Psoas muscle (tissue), 8 donors: ENCODE data around the gene LACC1. TPM values are rescaled to one million over a fixed set of nuclear protein-coding genes. Genes with fewer than 3 reads are reported as not detected.

Experiments
- ATAC-seq, 4 donors: fragments of 200-7000 bp; cut with Tn5 transposase; one replicate each; pipeline ENCODE4 v1.9.1; 2020; ENCODE audit warnings: moderate library complexity in 3 of 4, mild to moderate bottlenecking in 2 of 4
- DNase-seq, 2 donors: peaks; one replicate each; pipeline ENCODE4 v3.0.0-alpha.2; 2020
- H3K27ac ChIP-seq: fragments of 200-600 bp; one replicate; pipeline ENCODE4 v1.8.0; 2022
- H3K27me3 ChIP-seq, 3 donors: fragments of 200-600 bp in 1 of 3; one replicate each; pipeline versions ENCODE4 v1.6.1 to v1.8.0; 2013 to 2022; ENCODE audit warnings: low read length in 2 of 3, mild to moderate bottlenecking in 2 of 3, moderate library complexity in 1 of 3; ENCODE audit not compliant: insufficient read depth in 3 of 3
- H3K36me3 ChIP-seq, 2 donors: fragments of 200-600 bp in 1 of 2; one replicate each; pipeline versions ENCODE4 v1.6.1 to v1.8.0; 2013 to 2022; ENCODE audit warnings: low read depth in 1 of 2, mild to moderate bottlenecking in 1 of 2, moderate library complexity in 1 of 2; ENCODE audit not compliant: insufficient read depth in 1 of 2
- H3K4me1 ChIP-seq: fragments of 200-600 bp; one replicate; pipeline ENCODE4 v1.8.0; 2022
- H3K4me3 ChIP-seq: fragments of 200-600 bp; one replicate; pipeline ENCODE4 v1.8.0; 2022; ENCODE audit warnings: mild to moderate bottlenecking
- H3K9me3 ChIP-seq: fragments of 200-600 bp; one replicate; pipeline ENCODE4 v1.8.0; 2022
- WGBS, 3 donors: extraction: QIAGEN DNeasy Blood & Tissue Kit; methylation state at CpG; one replicate each; pipeline versions ENCODE4 v1.1.6 to v1.1.7; 2013; 5-methylcytosine and 5-hydroxymethylcytosine counted together
- intact Hi-C, 2 donors: fragments of 100-400 bp; cut with DNase I; formaldehyde crosslinking; loops; one replicate each; pipeline versions ENCODE4 v1.11.0 to v1.14.2; 2022
- polyA plus RNA-seq, 3 donors: library from polyadenylated mRNA; stranded (reverse); fragments of 200-250 nt; gene quantifications; one replicate each; pipeline ENCODE4 v1.2.3, GENCODE V29; 2013
- total RNA-seq, 4 donors: library from RNA; stranded (reverse); fragmentation: NEBNext Ultra II Directional in 2 of 4; extraction: Animal tissue kit (Norgen Biotek cat#: 25700) in 2 of 4; gene quantifications; one replicate each; pipeline versions ENCODE4 v1.2.1 to v1.2.4, GENCODE V29; 2021 to 2023
- TF ChIP-seq, protein P1 (sequence below): fragments of 200-600 bp; IDR thresholded peaks from one replicate; pipeline ENCODE4 v1.8.0; 2022; ENCODE audit warnings: antibody characterized with exemption
- donor health status: healthy with polysubstance abuse.
- donor health status: DM: no; HTN: no; CAD: no; lungs with moderate emphysema.
- donor health status: Bipolar disorder and iron deficiency.
- donor health status: healthy.
- donor health status: DM: yes; HTN: yes; CAD: no.
- donor health status: DM: no; HTN: no; CAD: no.
- donor health status: DM: no; HTN: no; CAD: no.
- donor health status: DM: yes; HTN: yes; CAD: no.

Gene LACC1
- total and polyA plus RNA-seq, 7 donors: 0.35 to 3.2 (median 1.9) TPM

DNA sequence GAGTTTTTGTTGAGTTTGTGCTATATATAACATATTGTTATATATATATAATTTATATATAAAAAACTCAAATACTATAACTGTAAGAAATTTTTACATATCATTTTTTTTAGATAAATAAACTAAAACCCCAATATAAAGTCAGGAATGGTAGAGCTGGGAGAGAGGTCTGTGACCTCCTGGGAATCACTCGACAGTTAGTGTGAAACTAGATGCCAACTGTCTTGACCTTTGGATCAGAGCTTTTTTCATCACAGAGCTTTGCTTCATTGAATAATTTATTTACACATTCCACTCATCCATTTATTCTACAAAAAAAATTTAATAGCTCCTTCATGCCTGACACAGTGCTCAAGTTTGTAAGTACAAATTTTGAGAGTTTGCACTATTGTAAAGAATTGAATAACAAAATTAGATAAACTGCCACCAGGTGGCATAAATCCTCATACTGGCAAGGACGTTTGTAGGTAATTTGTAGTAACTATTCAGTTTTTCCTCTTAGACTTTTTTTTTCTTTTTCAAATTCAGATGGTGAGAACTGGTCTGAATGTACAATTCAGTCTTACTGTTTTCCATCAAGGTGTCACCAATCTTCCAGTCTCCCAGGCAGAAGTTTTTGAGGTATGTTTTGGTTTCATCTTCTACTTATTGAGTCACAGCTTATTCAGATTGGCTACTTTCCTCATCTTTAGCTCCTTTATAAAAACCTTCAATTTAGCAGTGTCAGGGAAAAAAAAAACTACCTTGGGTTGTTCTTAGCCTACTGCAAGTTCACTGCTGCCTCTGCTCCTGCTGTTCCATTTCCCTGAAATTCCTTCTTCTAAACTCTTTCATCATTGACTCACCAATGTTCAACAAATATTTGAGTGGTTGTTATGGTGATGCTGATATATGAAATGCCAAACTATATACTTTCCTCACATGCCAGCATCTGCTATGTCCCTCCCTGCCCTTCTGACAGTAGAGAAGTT is 28.7 kb downstream of the LACC1 start:
- H3K9me3 ChIP-seq: no peaks in the 10 kb centered on the region
- intact Hi-C loops: loop anchor here (5.0 to 10.0 kb wide), 4 partner anchors 139 to 1066 kb away; no protein-coding TSS in a partner anchor
- H3K36me3 ChIP-seq: no peaks in the 10 kb centered on the region
- TF ChIP-seq, protein P1, sequence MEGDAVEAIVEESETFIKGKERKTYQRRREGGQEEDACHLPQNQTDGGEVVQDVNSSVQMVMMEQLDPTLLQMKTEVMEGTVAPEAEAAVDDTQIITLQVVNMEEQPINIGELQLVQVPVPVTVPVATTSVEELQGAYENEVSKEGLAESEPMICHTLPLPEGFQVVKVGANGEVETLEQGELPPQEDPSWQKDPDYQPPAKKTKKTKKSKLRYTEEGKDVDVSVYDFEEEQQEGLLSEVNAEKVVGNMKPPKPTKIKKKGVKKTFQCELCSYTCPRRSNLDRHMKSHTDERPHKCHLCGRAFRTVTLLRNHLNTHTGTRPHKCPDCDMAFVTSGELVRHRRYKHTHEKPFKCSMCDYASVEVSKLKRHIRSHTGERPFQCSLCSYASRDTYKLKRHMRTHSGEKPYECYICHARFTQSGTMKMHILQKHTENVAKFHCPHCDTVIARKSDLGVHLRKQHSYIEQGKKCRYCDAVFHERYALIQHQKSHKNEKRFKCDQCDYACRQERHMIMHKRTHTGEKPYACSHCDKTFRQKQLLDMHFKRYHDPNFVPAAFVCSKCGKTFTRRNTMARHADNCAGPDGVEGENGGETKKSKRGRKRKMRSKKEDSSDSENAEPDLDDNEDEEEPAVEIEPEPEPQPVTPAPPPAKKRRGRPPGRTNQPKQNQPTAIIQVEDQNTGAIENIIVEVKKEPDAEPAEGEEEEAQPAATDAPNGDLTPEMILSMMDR: peak; percentile 71
- no peak overlapping the region for H3K27ac ChIP-seq
- WGBS, 3 donors: 12 to 17% (median 13%) methylated on average over 2 of the region's 2 CpGs
- DNase-seq: no peak
- peaks cover 10% of the 10 kb centered on the region for H3K4me1 ChIP-seq
- peak in 2 of 4 donors; percentile 47 to 55 for ATAC-seq
- no peaks in the 10 kb centered on the region for H3K27me3 ChIP-seq
- no peak overlapping the region for H3K4me3 ChIP-seq

DNA sequence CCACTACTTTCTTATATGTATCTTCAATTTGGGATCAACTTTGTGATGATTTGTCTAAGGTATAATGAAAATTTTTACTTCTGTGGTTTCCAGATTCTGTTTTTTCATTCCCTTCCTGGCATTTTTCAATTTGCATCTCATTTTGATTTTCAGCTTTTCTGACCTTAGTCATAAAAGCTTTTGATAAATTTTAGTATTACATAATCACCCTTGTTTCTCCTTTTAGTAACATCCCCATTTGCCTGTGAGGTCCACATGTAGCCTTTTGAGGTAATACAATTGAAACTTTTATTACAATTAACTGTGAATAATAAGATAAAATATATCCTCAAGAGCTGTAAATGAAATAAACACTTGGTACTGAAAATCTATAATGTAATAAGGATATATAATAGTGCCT is 31.2 kb downstream of the LACC1 start:
- Histone ChIP-seq H3K4me3 (no peak overlapping the region), H3K27ac (no peak overlapping the region), H3K9me3 (no peaks in the 10 kb centered on the region), H3K36me3 (no peaks in the 10 kb centered on the region), H3K4me1 (peaks cover 10% of the 10 kb centered on the region), H3K27me3 (no peaks in the 10 kb centered on the region)
- intact Hi-C loops: no loop called here
- TF ChIP-seq, protein P1: no peak
- DNase-seq (no peak), ATAC-seq (no peak)

DNA sequence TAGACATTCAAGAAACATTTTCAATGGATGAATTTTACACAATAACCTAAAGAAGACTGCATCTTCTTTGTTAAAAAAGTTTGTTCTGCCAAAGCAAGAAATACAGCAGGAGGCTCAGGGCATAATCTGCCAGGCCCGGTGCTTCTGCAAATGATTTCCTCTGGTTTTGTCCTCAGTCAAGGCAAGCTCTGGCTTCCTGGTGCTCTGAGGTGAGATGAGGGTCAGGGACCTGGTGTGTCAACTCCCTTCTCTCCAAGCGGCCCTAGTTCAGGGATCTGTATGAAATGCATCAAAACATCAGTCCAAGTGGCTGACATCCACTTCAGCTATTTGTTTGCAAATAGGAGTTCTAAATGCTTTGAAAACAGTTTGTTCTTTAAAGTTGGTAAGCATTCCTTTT is 31.6 kb downstream of the LACC1 start:
- H3K4me3 ChIP-seq: no peak overlapping the region
- intact Hi-C loops: no loop called here
- no peaks in the 10 kb centered on the region for H3K9me3 ChIP-seq
- no peaks in the 10 kb centered on the region for H3K27me3 ChIP-seq
- peaks cover 10% of the 10 kb centered on the region for H3K4me1 ChIP-seq
- WGBS, 3 donors: 56 to 64% (median 58%) methylated on average over 2 of the region's 2 CpGs
- H3K36me3 ChIP-seq: no peaks in the 10 kb centered on the region
- TF ChIP-seq, protein P1: no peak
- no peak overlapping the region for H3K27ac ChIP-seq
- DNase-seq: no peak
- ATAC-seq: no peak

DNA sequence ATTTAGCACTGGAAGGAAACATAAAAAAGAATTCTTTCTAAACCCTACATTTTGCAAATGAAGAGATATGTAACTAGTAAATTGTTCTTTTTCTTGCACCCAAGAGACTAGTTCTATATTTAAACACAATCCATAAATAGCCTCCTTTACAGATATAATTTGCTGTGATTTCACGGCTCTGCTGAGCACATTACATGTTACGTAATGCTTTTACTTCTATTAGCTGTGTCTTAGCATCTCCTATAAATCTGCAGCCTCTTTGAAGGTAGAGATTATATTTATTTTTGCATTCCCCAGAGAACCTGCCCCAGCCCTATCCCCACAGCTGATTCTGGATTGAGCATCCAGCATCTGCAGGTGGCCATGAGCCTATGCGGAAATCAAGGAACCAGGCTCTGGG is 32.2 kb downstream of the LACC1 start:
- H3K27me3 ChIP-seq: no peaks in the 10 kb centered on the region
- no peak for ATAC-seq
- TF ChIP-seq, protein P1: no peak
- H3K9me3 ChIP-seq: no peaks in the 10 kb centered on the region
- no peak overlapping the region for H3K4me3 ChIP-seq
- H3K4me1 ChIP-seq: peaks cover 10% of the 10 kb centered on the region
- no peaks in the 10 kb centered on the region for H3K36me3 ChIP-seq
- intact Hi-C loops: no loop called here
- 60 to 70% (median 64%) methylated on average over 3 of the region's 3 CpGs for WGBS, 3 donors
- no peak for DNase-seq
- H3K27ac ChIP-seq: no peak overlapping the region
